CD14-positive monocyte (primary cell): Measurements from ENCODE around the gene TMEM178B. TPM values are rescaled to one million over a fixed set of nuclear protein-coding genes. Genes with fewer than 3 reads are reported as not detected.
A peak's percentile ranks its signal among the peaks of the same experiment; 100 is the strongest.
"Not testable (repeated sequence)": the region's sequence is repeated elsewhere in the genome, so short reads cannot be mapped to it uniquely, and the experiment has no call there.

Experiments used
- DNase-seq, 3 donors: peaks; one replicate each; pipeline ENCODE4 v3.0.0-alpha.2; 2011 to 2022
- H2AFZ ChIP-seq: 2 replicates; pipeline ENCODE4 v1.6.0; 2012; ENCODE audit warnings: mild to moderate bottlenecking, low read depth, low read length, inconsistent platforms; ENCODE audit not compliant: insufficient read depth, poor library complexity, severe bottlenecking
- H3K27ac ChIP-seq, 2 donors: 1 replicate in 1 of 2; 2 replicates in 1 of 2; pipeline ENCODE4 v1.5.1; 2012 to 2013; ENCODE audit warnings: low read length in 2 of 2, control low read depth in 1 of 2, inconsistent platforms in 1 of 2, low read depth in 1 of 2, mild to moderate bottlenecking in 1 of 2
- H3K27me3 ChIP-seq, 2 donors: one replicate each; pipeline versions ENCODE4 v1.6.0 to v1.6.1; 2011 to 2013; ENCODE audit warnings: low read length in 2 of 2; ENCODE audit not compliant: control insufficient read depth in 2 of 2, insufficient read depth in 2 of 2
- H3K36me3 ChIP-seq, 2 donors: replicated peaks in 1 of 2; 1 replicate in 1 of 2; 2 replicates in 1 of 2; pipeline versions ENCODE4 v1.5.1 to v1.6.1; 2012 to 2013; ENCODE audit warnings: low read length in 2 of 2, control low read depth in 1 of 2, inconsistent platforms in 1 of 2, mild to moderate bottlenecking in 1 of 2; ENCODE audit not compliant: insufficient read depth in 2 of 2, control insufficient read depth in 1 of 2
- H3K4me1 ChIP-seq, 2 donors: 1 replicate in 1 of 2; 2 replicates in 1 of 2; pipeline versions ENCODE4 v1.5.1 to v1.6.1; 2012 to 2013; ENCODE audit warnings: low read length in 2 of 2, control low read depth in 1 of 2, inconsistent platforms in 1 of 2, mild to moderate bottlenecking in 1 of 2, moderate library complexity in 1 of 2; ENCODE audit not compliant: insufficient read depth in 2 of 2, control insufficient read depth in 1 of 2
- H3K4me2 ChIP-seq: replicated peaks from 2 replicates; pipeline ENCODE3; 2012; ENCODE audit warnings: low read length, moderate library complexity, mild to moderate bottlenecking; ENCODE audit not compliant: poor library complexity, severe bottlenecking; ENCODE audit errors: extremely low read depth
- H3K4me3 ChIP-seq, 3 experiments: fragments of 200-600 bp in 1 of 3; sonication (generic) in 1 of 3; replicated peaks in 1 of 3; 1 replicate in 2 of 3; 2 replicates in 1 of 3; pipeline ENCODE4 v1.5.1; 2011 to 2013; ENCODE audit warnings: low read length in 3 of 3, mild to moderate bottlenecking in 3 of 3, control low read depth in 2 of 3, low read depth in 2 of 3, inconsistent platforms in 1 of 3, moderate library complexity in 1 of 3
- H3K79me2 ChIP-seq: 2 replicates; pipeline ENCODE4 v1.6.0; 2012; ENCODE audit warnings: mild to moderate bottlenecking, control low read depth, inconsistent platforms, low read length, moderate library complexity; ENCODE audit not compliant: insufficient read depth
- H3K9ac ChIP-seq: 2 replicates; pipeline ENCODE4 v1.6.0; 2017; ENCODE audit warnings: low read length, mild to moderate bottlenecking; ENCODE audit not compliant: insufficient read depth, poor library complexity, severe bottlenecking
- H3K9me3 ChIP-seq, 2 donors: replicated peaks in 1 of 2; 1 replicate in 1 of 2; 2 replicates in 1 of 2; pipeline versions ENCODE4 v1.5.1 to v1.6.1; 2012 to 2013; ENCODE audit warnings: low read length in 2 of 2, control low read depth in 1 of 2; ENCODE audit not compliant: control insufficient read depth in 1 of 2, insufficient read depth in 1 of 2
- H4K20me1 ChIP-seq: 2 replicates; pipeline ENCODE4 v1.6.0; 2012; ENCODE audit warnings: mild to moderate bottlenecking, low read length, control low read depth, moderate library complexity; ENCODE audit not compliant: insufficient read depth
- H3K27ac Mint-ChIP-seq, 7 donors: one replicate each; pipeline ENCODE4 v1.8.0; 2020; ENCODE audit warnings: mild to moderate bottlenecking in 7 of 7, mixed read lengths in 7 of 7, moderate library complexity in 6 of 7, inconsistent platforms in 2 of 7
- H3K27me3 Mint-ChIP-seq, 3 donors: one replicate each; pipeline ENCODE4 v1.8.0; 2021 to 2022; ENCODE audit warnings: low read depth in 3 of 3, mild to moderate bottlenecking in 3 of 3, mixed read lengths in 3 of 3, moderate library complexity in 3 of 3, inconsistent platforms in 1 of 3
- H3K36me3 Mint-ChIP-seq, 2 donors: one replicate each; pipeline ENCODE4 v1.8.0; 2020; ENCODE audit warnings: mixed read lengths in 2 of 2, inconsistent platforms in 1 of 2, mild to moderate bottlenecking in 1 of 2
- H3K4me1 Mint-ChIP-seq: one replicate; pipeline ENCODE4 v1.8.0; 2020; ENCODE audit warnings: mild to moderate bottlenecking, mixed read lengths
- H3K4me3 Mint-ChIP-seq, 2 donors: one replicate each; pipeline ENCODE4 v1.8.0; 2020; ENCODE audit warnings: mild to moderate bottlenecking in 2 of 2, mixed read lengths in 2 of 2, moderate library complexity in 1 of 2
- H3K9me3 Mint-ChIP-seq, 7 donors: one replicate each; pipeline ENCODE4 v1.8.0; 2020 to 2022; ENCODE audit warnings: mixed read lengths in 7 of 7, mild to moderate bottlenecking in 6 of 7, moderate library complexity in 6 of 7, inconsistent platforms in 2 of 7
- WGBS: methylation state at CpG from one replicate; pipeline ENCODE4 v1.1.5; 2013; ENCODE audit warnings: missing lambda C conversion rate; ENCODE audit not compliant: insufficient coverage; 5-methylcytosine and 5-hydroxymethylcytosine counted together
- intact Hi-C, 2 donors: fragments of 100-400 bp; cut with micrococcal nuclease; formaldehyde crosslinking; loops; one replicate each; pipeline versions ENCODE4 v1.15.0 to v1.15.1; 2023
- polyA plus RNA-seq, 3 donors: library from polyadenylated mRNA; depleted of rRNA in 1 of 3; unstranded in 2 of 3; stranded (reverse) in 1 of 3; fragments of 300-500 nt in 2 of 3; fragments of >200 nt in 1 of 3; fragmentation: Illumina TruSeq in 2 of 3; gene quantifications; 1 replicate in 2 of 3; 2 replicates in 1 of 3; pipeline ENCODE4 v1.2.3, GENCODE V29; 2012 to 2021
- TF ChIP-seq, protein P1 (sequence below): fragments of 200-600 bp; IDR thresholded peaks from one replicate; pipeline ENCODE4 v1.8.0; 2022; ENCODE audit warnings: antibody characterized with exemption, mild to moderate bottlenecking

Gene TMEM178B
- polyA plus RNA-seq, 3 donors: not detected

DNA sequence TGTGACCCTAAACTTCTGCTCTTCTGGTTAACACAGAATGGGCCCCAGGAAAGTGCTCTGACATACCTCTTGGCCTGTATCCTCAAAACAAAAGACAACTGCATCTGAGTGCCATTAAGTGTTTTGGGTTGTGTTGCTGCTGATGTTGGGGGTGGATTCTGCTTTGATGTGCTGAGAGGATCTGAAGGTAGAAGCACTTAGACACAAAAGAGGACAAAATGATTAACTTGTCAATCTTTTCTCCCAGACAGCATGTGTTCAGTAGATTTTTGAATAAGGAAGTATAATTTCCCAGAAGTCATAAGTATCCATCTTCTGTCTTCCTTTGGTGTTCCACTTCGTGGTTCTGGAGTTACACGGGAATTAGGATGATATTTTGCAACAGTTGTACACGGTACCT lies 16.1 kb upstream of the TMEM178B start:
- Histone ChIP-seq H3K27me3 (peaks cover 0 to 2% of the 10 kb centered on the region in 2 donors), H2AFZ (no peak overlapping the region), H3K36me3 (no peaks in the 10 kb centered on the region), H3K4me2 (no peak overlapping the region), H3K4me1 (no peaks in the 10 kb centered on the region), H3K9ac (no peak overlapping the region), H4K20me1 (no peaks in the 10 kb centered on the region), H3K79me2 (no peaks in the 10 kb centered on the region), H3K4me3 (no peak overlapping the region), H3K9me3 (peaks cover 0 to 6% of the 10 kb centered on the region in 2 donors), H3K27ac (no peak overlapping the region)
- peaks cover 5 to 14% (median 12%) of the 10 kb centered on the region in 3 donors for H3K27me3 Mint-ChIP-seq
- H3K27ac Mint-ChIP-seq: peak overlapping the region in 1 of 7 donors; percentile 40
- H3K4me3 Mint-ChIP-seq: no peak overlapping the region
- no peaks in the 10 kb centered on the region for H3K36me3 Mint-ChIP-seq
- DNase-seq: no peak
- H3K9me3 Mint-ChIP-seq: peaks cover 0 to 14% (median 2%) of the 10 kb centered on the region in 7 donors
- TF ChIP-seq, protein P1, sequence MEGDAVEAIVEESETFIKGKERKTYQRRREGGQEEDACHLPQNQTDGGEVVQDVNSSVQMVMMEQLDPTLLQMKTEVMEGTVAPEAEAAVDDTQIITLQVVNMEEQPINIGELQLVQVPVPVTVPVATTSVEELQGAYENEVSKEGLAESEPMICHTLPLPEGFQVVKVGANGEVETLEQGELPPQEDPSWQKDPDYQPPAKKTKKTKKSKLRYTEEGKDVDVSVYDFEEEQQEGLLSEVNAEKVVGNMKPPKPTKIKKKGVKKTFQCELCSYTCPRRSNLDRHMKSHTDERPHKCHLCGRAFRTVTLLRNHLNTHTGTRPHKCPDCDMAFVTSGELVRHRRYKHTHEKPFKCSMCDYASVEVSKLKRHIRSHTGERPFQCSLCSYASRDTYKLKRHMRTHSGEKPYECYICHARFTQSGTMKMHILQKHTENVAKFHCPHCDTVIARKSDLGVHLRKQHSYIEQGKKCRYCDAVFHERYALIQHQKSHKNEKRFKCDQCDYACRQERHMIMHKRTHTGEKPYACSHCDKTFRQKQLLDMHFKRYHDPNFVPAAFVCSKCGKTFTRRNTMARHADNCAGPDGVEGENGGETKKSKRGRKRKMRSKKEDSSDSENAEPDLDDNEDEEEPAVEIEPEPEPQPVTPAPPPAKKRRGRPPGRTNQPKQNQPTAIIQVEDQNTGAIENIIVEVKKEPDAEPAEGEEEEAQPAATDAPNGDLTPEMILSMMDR: no peak
- WGBS: no CpG with 5 or more reads among the region's 3 CpGs
- intact Hi-C loops: no loop called here
- H3K4me1 Mint-ChIP-seq: no peaks in the 10 kb centered on the region

- peaks cover 26 to 38% of the 10 kb centered on the region in 2 donors for H3K27me3 ChIP-seq
- H3K9ac ChIP-seq: not testable (repeated sequence)
Measured at GRCh38 chr7:141067856-141068255, 6.0 kb upstream of the TMEM178B start.

More at GRCh38 chr7:141067856-141068255, 6.0 kb upstream of the TMEM178B start:
- H3K4me1 ChIP-seq, H3K4me2 ChIP-seq, intact Hi-C loops, H2AFZ ChIP-seq, H3K4me3 ChIP-seq, H3K36me3 ChIP-seq, H3K79me2 ChIP-seq, H3K36me3 Mint-ChIP-seq, H3K27ac ChIP-seq, DNase-seq, H4K20me1 ChIP-seq: not testable (repeated sequence)
- H3K9me3 Mint-ChIP-seq: peaks cover 0 to 20% (median 6%) of the 10 kb centered on the region in 7 donors
- peaks cover 15% of the 10 kb centered on the region for H3K4me1 Mint-ChIP-seq
- H3K27ac Mint-ChIP-seq: peak overlapping the region in 1 of 7 donors; percentile 18
- peaks cover 0 to 13% of the 10 kb centered on the region in 2 donors for H3K9me3 ChIP-seq
- peaks cover 38 to 47% (median 44%) of the 10 kb centered on the region in 3 donors for H3K27me3 Mint-ChIP-seq
- peak overlapping the region in 1 of 2 donors; percentile 55 for H3K4me3 Mint-ChIP-seq
- WGBS: 91% methylated on average over 3 of the region's 16 CpGs
